Inferior parietal cortex (tissue), 1 donor: ENCODE results near the gene INPP5A.
"Not testable (repeated sequence)": the region's sequence is repeated elsewhere in the genome, so short reads cannot be mapped to it uniquely, and the experiment has no call there.

ENCODE experiments used
- DNase-seq: peaks from one replicate; pipeline ENCODE4 v3.0.0-alpha.2; 2016; ENCODE audit errors: extremely low spot score

The INPP5A gene

DNA sequence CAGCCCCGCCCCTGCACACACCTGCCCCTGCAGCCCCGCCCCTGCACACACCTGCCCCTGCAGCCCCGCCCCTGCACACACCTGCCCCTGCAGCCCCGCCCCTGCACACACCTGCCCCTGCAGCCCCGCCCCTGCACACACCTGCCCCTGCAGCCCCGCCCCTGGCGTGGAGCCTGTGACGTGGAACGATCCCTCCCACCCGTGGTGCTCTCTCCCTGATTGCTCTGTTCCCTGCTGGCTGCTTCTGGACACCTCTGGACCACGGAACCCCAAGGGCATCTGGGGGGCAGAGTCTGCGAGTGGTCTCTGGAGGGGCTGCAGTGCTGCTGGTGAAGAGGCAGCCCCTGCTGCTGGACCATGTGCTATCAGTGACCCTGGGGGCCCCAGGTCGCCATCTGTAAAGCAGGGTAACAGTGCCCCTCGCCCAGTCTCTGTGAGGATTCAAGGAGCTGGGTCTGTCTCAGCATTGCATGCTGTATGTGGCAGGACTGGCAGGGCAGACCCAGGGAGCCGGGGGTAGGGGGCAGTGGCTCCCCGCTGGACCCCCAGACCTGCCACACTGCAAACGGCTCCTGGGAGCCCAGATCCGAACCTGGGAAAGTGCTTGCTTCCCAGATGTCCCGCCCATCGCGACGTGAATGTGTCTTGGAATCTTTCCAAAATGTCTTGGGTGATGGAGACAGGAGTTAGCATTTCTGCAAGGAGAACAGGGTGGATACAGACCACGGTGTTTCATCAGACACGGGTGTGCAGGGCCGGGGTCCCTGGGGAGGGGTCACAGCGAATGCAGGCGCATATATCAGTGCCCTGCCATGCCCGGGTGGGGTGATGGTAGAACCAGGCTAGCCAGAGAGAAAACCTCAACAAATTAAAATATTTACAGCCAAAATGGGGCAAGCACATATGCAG is 276.2 kb downstream of the INPP5A start:
- no peak for DNase-seq

DNA sequence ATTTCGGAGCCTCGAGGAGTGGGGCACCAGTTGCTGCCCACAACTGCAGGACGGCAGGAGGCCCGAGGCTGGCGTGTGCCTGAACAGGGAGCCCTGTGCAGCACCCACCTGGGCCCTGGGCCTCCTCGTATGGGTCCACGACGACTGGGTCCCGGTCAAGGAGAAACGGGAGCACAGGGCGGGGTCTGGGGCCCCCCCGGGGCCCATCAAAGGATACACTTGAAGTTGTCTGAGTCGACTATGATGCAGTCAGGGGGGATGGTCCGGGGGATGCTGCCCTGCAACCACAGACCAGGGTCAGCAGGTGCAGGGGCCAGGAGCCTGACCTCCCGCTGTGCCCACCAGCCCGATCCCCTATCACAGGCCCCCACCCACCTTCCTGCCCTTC is 276.9 kb downstream of the INPP5A start:
- no peak for DNase-seq

DNA sequence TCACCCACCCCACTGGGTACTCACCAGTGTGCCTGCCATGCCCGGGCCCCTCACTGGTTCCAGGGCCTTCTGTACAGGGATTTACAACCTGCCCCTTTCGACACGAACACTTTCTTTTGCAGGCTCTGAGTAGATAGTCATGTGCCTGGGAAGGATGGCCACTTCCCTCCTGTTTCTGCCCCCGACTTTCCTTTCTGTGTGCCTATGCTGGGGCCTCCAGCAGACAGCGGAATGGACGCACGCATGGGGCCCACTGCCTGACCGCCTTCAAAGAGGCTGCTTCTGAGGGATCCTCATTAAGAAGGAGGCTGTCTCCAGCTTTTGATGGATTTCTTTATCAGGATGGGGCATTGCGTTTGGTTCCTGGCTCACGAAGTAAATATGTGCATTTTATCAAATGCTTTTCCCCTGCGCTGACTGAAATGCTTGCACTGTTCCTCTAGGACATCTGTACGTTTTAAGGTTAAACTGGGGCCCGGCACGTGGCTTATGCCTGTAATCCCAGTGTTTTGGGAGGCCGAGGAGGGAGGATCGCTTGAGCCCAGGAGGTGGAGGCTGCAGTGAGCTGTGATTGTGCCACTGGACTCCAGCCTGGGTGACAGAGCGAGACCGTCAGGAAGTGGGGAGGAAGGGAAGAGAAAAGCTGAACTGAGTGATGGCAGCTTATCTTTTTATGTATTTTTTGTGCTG is 277.7 kb downstream of the INPP5A start:
- no peak for DNase-seq

DNA sequence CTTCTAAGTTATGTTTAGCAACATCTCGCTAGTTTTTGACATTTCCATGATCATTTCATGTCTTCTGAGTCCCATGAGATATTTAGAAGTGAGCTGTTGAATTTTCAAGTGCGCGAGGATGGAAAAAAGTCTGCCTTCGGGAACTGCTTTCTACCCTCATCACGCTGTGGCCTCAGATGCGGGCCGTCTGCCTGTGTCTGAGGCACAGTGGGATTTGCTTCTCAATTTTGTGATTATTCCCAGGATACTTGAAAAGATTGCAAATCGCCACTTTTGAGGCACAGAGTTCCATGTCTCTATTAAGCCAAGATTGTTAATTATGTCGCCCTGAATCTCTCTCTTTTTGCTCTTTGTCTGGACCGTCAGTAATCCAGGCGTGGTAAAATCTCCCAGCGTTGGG is 279.1 kb downstream of the INPP5A start:
- no peak for DNase-seq

DNA sequence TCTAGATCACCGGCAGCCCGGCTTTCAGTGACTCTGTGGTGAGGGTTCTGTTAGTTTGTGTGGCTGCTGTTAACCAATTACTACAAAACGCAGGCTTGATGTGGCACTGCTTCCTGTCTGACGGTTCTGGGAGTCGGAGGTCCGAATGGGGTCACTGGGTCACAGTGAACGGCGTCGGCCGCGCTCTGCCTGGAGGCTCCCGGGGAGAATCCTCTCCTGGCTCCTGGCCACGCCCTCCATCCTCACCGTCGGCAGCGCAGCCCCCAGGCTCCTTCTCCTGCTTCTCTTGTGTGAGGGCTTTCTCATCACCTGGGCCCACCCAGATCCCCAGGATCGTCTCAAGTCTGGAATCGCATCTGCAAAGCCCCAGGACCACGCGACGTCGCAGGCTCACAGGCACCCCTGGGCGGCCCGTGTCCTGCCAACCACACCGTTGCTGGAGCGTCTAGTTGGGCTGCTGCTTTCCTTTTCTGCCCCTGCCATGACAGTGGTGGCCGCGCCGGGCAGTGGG is 280.2 kb downstream of the INPP5A start:
- no peak for DNase-seq

DNA sequence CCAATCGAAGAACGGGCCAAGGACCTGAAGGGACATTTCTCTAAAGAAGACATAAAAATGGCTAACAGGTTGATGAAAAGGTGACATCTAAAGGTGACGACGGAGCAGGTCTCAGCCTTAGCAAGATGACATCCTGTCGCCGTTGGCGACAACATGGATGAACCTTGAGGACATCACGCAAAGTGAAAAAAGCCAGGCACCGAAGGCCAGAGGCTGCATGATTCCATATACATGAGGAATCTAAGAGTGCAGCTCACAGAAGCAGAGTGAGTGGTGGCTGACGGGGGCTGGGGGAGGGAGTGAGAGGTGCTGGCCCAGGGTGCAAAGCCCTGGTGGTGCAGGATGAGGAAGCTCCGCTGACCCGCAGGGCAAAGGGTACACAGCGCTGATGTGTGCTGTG is 282.5 kb downstream of the INPP5A start:
- DNase-seq, result no peak

DNA sequence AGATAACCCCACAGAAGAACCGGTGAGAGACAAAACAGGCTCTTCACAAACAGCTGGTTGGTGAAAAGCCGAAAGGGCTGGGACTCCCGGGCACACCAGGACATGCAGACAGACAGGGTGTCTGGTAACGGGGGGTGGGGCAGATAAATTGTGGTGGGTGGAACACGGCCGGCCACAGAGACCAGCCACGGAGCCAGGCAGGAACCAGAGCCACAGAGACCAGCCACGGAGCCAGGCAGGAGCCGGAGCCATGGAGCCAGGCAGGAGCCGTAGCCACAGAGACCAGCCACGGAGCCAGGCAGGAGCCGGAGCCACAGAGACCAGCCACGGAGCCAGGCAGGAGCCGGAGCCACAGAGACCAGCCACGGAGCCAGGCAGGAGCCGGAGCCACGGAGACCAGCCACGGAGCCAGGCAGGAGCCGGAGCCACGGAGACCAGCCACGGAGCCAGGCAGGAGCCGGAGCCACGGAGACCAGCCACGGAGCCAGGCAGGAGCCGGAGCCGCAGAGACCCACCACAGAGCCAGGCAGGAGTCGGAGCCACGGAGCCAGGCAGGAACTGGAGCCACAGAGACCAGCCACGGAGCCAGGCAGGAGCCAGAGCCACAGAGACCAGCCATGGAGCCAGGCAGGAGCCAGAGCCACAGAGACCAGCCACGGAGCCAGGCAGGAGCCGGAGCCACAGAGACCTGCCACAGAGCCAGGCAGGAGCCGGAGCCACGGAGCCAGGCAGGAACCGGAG is 288.4 kb downstream of the INPP5A start:
- DNase-seq, result not testable (repeated sequence)

DNA sequence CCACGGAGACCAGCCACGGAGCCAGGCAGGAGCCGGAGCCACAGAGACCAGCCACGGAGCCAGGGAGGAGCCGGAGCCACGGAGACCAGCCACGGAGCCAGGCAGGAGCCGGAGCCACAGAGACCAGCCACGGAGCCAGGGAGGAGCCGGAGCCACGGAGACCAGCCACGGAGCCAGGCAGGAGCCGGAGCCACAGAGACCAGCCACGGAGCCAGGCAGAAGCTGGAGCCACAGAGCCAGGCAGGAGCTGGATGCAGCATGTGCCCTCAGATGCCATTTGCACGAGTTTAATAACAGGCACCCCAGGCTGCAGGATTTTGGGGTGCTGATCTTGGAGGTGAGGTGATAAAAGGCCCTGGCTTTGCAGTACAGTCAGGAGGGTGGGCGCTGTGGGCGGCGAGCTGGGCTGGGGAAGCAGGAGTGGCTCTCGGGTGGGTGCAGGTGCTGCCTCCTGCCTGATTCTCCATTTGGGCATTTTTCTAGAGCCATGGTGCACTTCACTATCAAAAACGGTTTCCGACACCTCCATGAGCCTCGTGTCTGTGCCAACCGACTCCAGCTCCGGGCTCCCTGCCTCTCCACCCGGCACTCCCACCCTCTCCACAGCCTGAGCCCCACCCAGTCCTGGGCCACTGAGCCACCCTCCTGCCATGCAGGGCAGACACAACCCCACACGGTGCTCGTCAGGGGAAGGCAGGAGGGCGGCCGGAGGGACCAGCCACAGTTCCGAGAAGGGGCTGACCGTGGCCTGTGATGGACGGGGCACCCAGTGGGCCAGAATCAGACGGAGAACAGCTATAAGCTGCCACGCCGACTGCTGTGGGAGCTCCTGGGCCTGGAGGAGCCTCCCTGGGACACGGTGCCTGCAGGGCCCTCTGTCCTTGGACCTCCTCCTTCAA is 289.2 kb downstream of the INPP5A start:
- DNase-seq, result no peak

DNA sequence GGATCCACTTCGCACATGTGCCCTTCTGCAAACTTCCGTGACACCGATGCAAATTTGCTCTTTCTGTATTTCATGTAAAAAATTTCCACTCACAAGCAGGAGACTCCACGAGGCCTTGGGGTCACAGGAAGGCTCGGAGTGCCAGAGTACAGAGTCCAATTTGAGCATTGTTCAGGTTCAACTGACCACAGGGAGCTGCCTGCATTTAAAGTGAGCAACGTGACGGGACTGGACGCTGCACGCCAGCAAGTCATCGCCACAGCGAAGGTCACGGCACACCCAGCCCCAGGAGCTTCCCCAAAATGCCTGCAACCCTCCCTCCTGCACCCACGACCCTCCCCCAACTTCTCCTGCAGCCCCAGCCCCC is 289.8 kb downstream of the INPP5A start:
- no peak for DNase-seq

DNA sequence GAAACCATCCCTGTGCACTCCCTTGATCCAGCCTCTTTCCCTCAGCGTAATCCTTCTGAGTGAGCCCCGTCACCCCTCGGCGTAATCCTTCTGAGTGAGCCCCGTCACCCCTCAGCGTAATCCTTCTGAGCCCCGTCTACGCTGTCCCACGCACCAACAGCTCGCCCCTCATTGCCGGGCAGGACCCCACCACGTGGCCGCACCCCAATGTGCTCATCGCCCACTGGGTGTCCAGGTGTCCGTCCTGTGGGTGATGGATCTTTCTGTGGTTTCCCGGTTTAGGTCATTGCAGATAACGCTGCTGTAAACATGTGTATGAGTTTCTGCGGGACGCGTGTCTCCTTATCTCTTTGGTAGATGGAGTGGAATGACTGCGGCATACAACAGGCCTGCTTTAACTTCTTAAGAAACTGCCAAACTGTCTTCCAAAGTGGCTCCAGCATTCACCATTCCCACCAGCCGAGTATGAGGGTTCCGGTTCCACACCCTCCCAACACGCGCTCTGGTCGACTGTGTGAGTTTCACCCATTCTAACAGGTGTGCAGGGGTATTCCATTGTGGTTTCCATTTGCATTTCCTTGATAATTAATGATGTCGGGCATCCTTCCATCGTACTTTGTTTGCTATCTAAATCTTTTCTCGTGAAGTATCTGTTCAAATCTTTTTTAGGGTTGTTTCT is 290.4 kb downstream of the INPP5A start:
- no peak for DNase-seq

DNA sequence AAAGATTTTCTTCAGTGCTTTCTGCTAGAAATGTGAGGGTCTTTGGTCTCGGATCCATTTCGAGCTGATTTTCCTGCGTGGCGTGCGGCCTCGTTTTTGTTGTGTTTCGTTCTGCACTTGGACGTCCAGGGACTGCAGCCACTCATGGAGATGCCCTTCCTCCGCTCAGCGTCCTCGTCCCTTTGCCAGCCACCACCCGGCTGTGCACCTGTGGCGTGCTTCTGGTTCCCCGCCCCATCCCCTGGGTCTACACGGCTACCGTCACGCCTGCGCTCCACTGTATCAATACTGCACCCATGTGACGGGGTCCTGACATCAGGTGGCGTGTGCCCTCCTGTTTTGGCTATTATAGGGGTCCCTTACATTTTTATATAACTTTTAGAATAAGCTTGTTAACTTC is 291.1 kb downstream of the INPP5A start:
- no peak for DNase-seq

DNA sequence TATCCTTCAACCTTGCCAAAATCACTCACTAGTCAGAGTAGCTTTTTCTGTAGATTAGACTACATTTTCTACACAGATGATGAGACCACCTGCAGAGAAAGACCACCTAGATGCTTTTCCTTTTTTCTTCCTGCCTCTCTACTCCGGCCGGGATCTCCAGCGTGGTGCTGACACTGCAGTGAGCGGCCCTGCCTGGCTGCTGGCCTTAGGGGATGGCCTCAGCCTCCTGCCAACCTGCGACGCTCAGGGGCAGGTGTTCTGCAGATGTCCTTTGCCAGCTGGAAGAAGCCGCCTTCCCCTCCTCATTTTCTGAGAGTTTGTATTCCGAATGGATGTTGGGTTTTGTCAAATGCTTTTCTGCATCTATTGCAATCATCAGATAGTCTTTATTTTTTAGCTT is 291.8 kb downstream of the INPP5A start:
- DNase-seq, result no peak

DNA sequence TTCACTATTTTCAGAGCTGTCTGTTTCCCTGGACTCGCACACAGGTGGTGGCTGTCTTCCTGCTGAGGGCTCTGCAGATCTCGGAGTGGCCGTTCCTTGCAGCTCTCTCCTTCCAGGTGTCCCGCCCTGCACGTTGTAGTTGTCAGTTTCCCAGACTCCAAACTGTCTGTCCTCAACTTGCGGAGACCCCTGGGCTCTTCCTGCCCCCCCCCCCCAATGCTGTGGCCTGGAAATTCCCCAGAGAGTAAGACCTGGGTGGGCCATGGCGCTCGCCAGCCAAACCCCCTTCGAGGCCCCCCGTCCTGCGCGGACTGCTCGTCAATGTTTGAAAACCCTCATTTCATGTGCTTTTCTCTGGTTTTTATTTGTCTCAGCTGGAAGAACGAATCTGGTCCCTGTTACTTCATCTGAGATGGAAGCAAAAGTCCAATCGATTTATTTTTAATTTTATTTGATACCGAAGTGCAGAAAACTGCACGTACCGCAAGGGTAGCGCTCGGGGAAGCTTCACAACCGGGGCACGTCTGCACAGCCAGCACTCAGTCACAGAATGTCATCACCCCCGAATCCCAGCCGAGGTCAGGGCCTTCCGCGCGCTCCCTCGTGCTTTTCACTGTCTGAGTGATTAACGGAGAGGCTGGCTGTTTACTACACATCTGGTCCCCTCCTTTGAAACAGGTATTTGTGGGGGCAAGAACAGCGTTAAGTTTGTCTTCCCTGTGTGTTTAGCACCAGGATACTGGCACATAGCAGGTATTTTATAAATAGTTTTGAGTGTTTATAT is 294.8 kb downstream of the INPP5A start:
- no peak for DNase-seq
